Measurements from ENCODE around the gene SUGP2. TPM values are rescaled to one million over a fixed set of nuclear protein-coding genes. Genes with fewer than 3 reads are reported as not detected.

Gene SUGP2
- total RNA-seq, 5 donors from 2014 or later (not counting 1 experiment from before 2014, with no cell fraction given) = 114 to 139 (median 119) TPM

GRCh38 chr19:18998276-18998675 lies 35.0 kb downstream of the SUGP2 start:
- Mint-ChIP-seq H3K27me3 (no peaks in the 10 kb centered on the region), H3K9me3 (no peaks in the 10 kb centered on the region), H3K27ac (no peak overlapping the region), H3K4me3 (peak overlapping the region in 1 of 3 donors; percentile 15), H3K36me3 (peaks cover 38% of the 10 kb centered on the region), H3K4me1 (peaks cover 22 to 27% (median 25%) of the 10 kb centered on the region in 3 donors)
- Histone ChIP-seq H3K4me1 (ENCODE audit: control insufficient read depth in 1 of 2, extremely low read depth in 1 of 2, insufficient read depth in 2 of 2, low read length in 2 of 2) (peaks cover 0 to 19% of the 10 kb centered on the region in 2 experiments), H3K27me3 (replicated peaks in 1 of 2; ENCODE audit: control insufficient read depth in 2 of 2, extremely low read depth in 1 of 2, insufficient read depth in 2 of 2, low read length in 1 of 2) (no peaks in the 10 kb centered on the region), H3K36me3 (ENCODE audit: control insufficient read depth in 2 of 2, extremely low read depth in 1 of 2, insufficient read depth in 1 of 2, low read length in 1 of 2) (peaks cover 5 to 54% of the 10 kb centered on the region in 2 donors), H3K9me3 (no peaks in the 10 kb centered on the region), H3K4me3 (ENCODE audit: control insufficient read depth in 1 of 2, extremely low read depth in 1 of 2, low read length in 1 of 2) (no peak overlapping the region), H3K27ac (ENCODE audit: low read length) (no peak overlapping the region)
- no peak for DNase-seq
- ATAC-seq (replicated peaks in 1 of 4) = no peak
- 90% methylated on average over 7 of the region's 8 CpGs for WGBS (ENCODE audit: insufficient coverage)
- POLR2A ChIA-PET = no interaction called here
- CTCF ChIA-PET = interaction anchor here in 1 of 2 donors (0.5 kb wide), 1 partner anchor 192 kb away, joined by 11 read pairs; no protein-coding TSS in a partner anchor

- H3K27me3 ChIP-seq (replicated peaks in 1 of 2; ENCODE audit: control insufficient read depth in 2 of 2, extremely low read depth in 1 of 2, insufficient read depth in 2 of 2, low read length in 1 of 2) = no peaks in the 10 kb centered on the region
- H3K4me1 Mint-ChIP-seq = peaks cover 22 to 27% (median 25%) of the 10 kb centered on the region in 3 donors
- H3K36me3 Mint-ChIP-seq = peaks cover 41% of the 10 kb centered on the region
- CTCF ChIA-PET = no interaction called here
- DNase-seq (no peak), ATAC-seq (replicated peaks in 1 of 4) (no peak)
- H3K27me3 Mint-ChIP-seq = no peaks in the 10 kb centered on the region
- no peak overlapping the region for H3K27ac ChIP-seq (ENCODE audit: low read length)
- POLR2A ChIA-PET = no interaction called here
- H3K9me3 ChIP-seq = no peaks in the 10 kb centered on the region
- H3K4me3 ChIP-seq (ENCODE audit: control insufficient read depth in 1 of 2, extremely low read depth in 1 of 2, low read length in 1 of 2) = no peak overlapping the region
- no peak overlapping the region for H3K4me3 Mint-ChIP-seq
- WGBS (ENCODE audit: insufficient coverage) = 98% methylated on average over 5 of the region's 6 CpGs
- no peaks in the 10 kb centered on the region for H3K9me3 Mint-ChIP-seq
- H3K36me3 ChIP-seq (ENCODE audit: control insufficient read depth in 2 of 2, extremely low read depth in 1 of 2, insufficient read depth in 1 of 2, low read length in 1 of 2) = peaks cover 11 to 57% of the 10 kb centered on the region in 2 donors
- H3K27ac Mint-ChIP-seq = no peak overlapping the region
- H3K4me1 ChIP-seq (ENCODE audit: control insufficient read depth in 1 of 2, extremely low read depth in 1 of 2, insufficient read depth in 2 of 2, low read length in 2 of 2) = peaks cover 0 to 19% of the 10 kb centered on the region in 2 experiments
Measured at GRCh38 chr19:18996796-18997394, 36.4 kb downstream of the SUGP2 start.

GRCh38 chr19:18996351-18996750 lies 37.0 kb downstream of the SUGP2 start:
- DNase-seq (no peak), ATAC-seq (replicated peaks in 1 of 4) (no peak)
- no peaks in the 10 kb centered on the region for H3K9me3 ChIP-seq
- Mint-ChIP-seq H3K36me3 (peaks cover 39% of the 10 kb centered on the region), H3K27ac (no peak overlapping the region), H3K4me1 (peaks cover 21 to 27% (median 22%) of the 10 kb centered on the region in 3 donors), H3K4me3 (no peak overlapping the region), H3K9me3 (no peaks in the 10 kb centered on the region), H3K27me3 (no peaks in the 10 kb centered on the region)
- 98% methylated on average over 7 of the region's 10 CpGs for WGBS (ENCODE audit: insufficient coverage)
- no peak overlapping the region for H3K4me3 ChIP-seq (ENCODE audit: control insufficient read depth in 1 of 2, extremely low read depth in 1 of 2, low read length in 1 of 2)
- ChIA-PET POLR2A (no interaction called here), CTCF (no interaction called here)
- H3K27me3 ChIP-seq (replicated peaks in 1 of 2; ENCODE audit: control insufficient read depth in 2 of 2, extremely low read depth in 1 of 2, insufficient read depth in 2 of 2, low read length in 1 of 2) = no peaks in the 10 kb centered on the region
- peaks cover 0 to 19% of the 10 kb centered on the region in 2 experiments for H3K4me1 ChIP-seq (ENCODE audit: control insufficient read depth in 1 of 2, extremely low read depth in 1 of 2, insufficient read depth in 2 of 2, low read length in 2 of 2)
- H3K36me3 ChIP-seq (ENCODE audit: control insufficient read depth in 2 of 2, extremely low read depth in 1 of 2, insufficient read depth in 1 of 2, low read length in 1 of 2) = peaks cover 17 to 52% of the 10 kb centered on the region in 2 donors
- H3K27ac ChIP-seq (ENCODE audit: low read length) = no peak overlapping the region

GRCh38 chr19:18995804-18996241 lies 37.5 kb downstream of the SUGP2 start:
- 100% methylated on average over 2 of the region's 5 CpGs for WGBS (ENCODE audit: insufficient coverage)
- ATAC-seq (replicated peaks in 1 of 4) = no peak
- H3K4me1 ChIP-seq (ENCODE audit: control insufficient read depth in 1 of 2, extremely low read depth in 1 of 2, insufficient read depth in 2 of 2, low read length in 2 of 2) = peaks cover 0 to 19% of the 10 kb centered on the region in 2 experiments
- H3K9me3 ChIP-seq = no peaks in the 10 kb centered on the region
- H3K27me3 Mint-ChIP-seq = no peaks in the 10 kb centered on the region
- ChIA-PET POLR2A (no interaction called here), CTCF (no interaction called here)
- H3K4me3 Mint-ChIP-seq = no peak overlapping the region
- H3K9me3 Mint-ChIP-seq = no peaks in the 10 kb centered on the region
- H3K36me3 ChIP-seq (ENCODE audit: control insufficient read depth in 2 of 2, extremely low read depth in 1 of 2, insufficient read depth in 1 of 2, low read length in 1 of 2) = peaks cover 18 to 49% of the 10 kb centered on the region in 2 donors
- H3K4me1 Mint-ChIP-seq = peaks cover 21 to 27% (median 22%) of the 10 kb centered on the region in 3 donors
- peak in 2 of 35 experiments; percentile 10 to 14 for DNase-seq
- no peak overlapping the region for H3K27ac ChIP-seq (ENCODE audit: low read length)
- no peaks in the 10 kb centered on the region for H3K27me3 ChIP-seq (replicated peaks in 1 of 2; ENCODE audit: control insufficient read depth in 2 of 2, extremely low read depth in 1 of 2, insufficient read depth in 2 of 2, low read length in 1 of 2)
- H3K27ac Mint-ChIP-seq = no peak overlapping the region
- H3K36me3 Mint-ChIP-seq = peaks cover 41% of the 10 kb centered on the region
- no peak overlapping the region for H3K4me3 ChIP-seq (ENCODE audit: control insufficient read depth in 1 of 2, extremely low read depth in 1 of 2, low read length in 1 of 2)

GRCh38 chr19:18993115-18993514 lies 40.2 kb downstream of the SUGP2 start:
- no peaks in the 10 kb centered on the region for H3K9me3 ChIP-seq
- H3K36me3 ChIP-seq (ENCODE audit: control insufficient read depth in 2 of 2, extremely low read depth in 1 of 2, insufficient read depth in 1 of 2, low read length in 1 of 2) = peaks cover 18 to 34% of the 10 kb centered on the region in 2 donors
- Mint-ChIP-seq H3K36me3 (peaks cover 30% of the 10 kb centered on the region), H3K27me3 (no peaks in the 10 kb centered on the region), H3K27ac (no peak overlapping the region), H3K4me1 (peaks cover 0 to 3% (median 0%) of the 10 kb centered on the region in 3 donors), H3K9me3 (no peaks in the 10 kb centered on the region), H3K4me3 (no peak overlapping the region)
- CTCF ChIA-PET = no interaction called here
- POLR2A ChIA-PET = no interaction called here
- no peak overlapping the region for H3K27ac ChIP-seq (ENCODE audit: low read length)
- H3K4me1 ChIP-seq (ENCODE audit: control insufficient read depth in 1 of 2, extremely low read depth in 1 of 2, insufficient read depth in 2 of 2, low read length in 2 of 2) = no peaks in the 10 kb centered on the region
- DNase-seq (no peak), ATAC-seq (replicated peaks in 1 of 4) (no peak)
- H3K27me3 ChIP-seq (replicated peaks in 1 of 2; ENCODE audit: control insufficient read depth in 2 of 2, extremely low read depth in 1 of 2, insufficient read depth in 2 of 2, low read length in 1 of 2) = peaks cover 0 to 2% of the 10 kb centered on the region in 2 experiments
- 97% methylated on average over 10 of the region's 10 CpGs for WGBS (ENCODE audit: insufficient coverage)
- H3K4me3 ChIP-seq (ENCODE audit: control insufficient read depth in 1 of 2, extremely low read depth in 1 of 2, low read length in 1 of 2) = no peak overlapping the region

GRCh38 chr19:18992696-18993095 lies 40.6 kb downstream of the SUGP2 start:
- Mint-ChIP-seq H3K9me3 (no peaks in the 10 kb centered on the region), H3K4me1 (peaks cover 0 to under 1% (median 0%) of the 10 kb centered on the region in 3 donors), H3K36me3 (peaks cover 30% of the 10 kb centered on the region), H3K27ac (no peak overlapping the region), H3K27me3 (no peaks in the 10 kb centered on the region), H3K4me3 (no peak overlapping the region)
- Histone ChIP-seq H3K27me3 (replicated peaks in 1 of 2; ENCODE audit: control insufficient read depth in 2 of 2, extremely low read depth in 1 of 2, insufficient read depth in 2 of 2, low read length in 1 of 2) (peaks cover 0 to 6% of the 10 kb centered on the region in 2 experiments), H3K9me3 (no peaks in the 10 kb centered on the region), H3K4me1 (ENCODE audit: control insufficient read depth in 1 of 2, extremely low read depth in 1 of 2, insufficient read depth in 2 of 2, low read length in 2 of 2) (no peaks in the 10 kb centered on the region), H3K36me3 (ENCODE audit: control insufficient read depth in 2 of 2, extremely low read depth in 1 of 2, insufficient read depth in 1 of 2, low read length in 1 of 2) (peaks cover 18 to 34% of the 10 kb centered on the region in 2 donors), H3K27ac (ENCODE audit: low read length) (no peak overlapping the region), H3K4me3 (ENCODE audit: control insufficient read depth in 1 of 2, extremely low read depth in 1 of 2, low read length in 1 of 2) (no peak overlapping the region)
- ATAC-seq (replicated peaks in 1 of 4) = no peak
- ChIA-PET POLR2A (no interaction called here), CTCF (no interaction called here)
- no peak for DNase-seq
- 100% methylated on average over 1 of the region's 8 CpGs for WGBS (ENCODE audit: insufficient coverage)
